Hematopoietic multipotent progenitor cell treated with erythropoietin and hydrocortisone succinate and interleukin-3 and kit ligand, for 4 days (in vitro differentiated cells): ENCODE data around the gene WDR49.

Experiments
- DNase-seq: peaks from one replicate; pipeline ENCODE4 v3.0.0-alpha.2; 2015

Gene WDR49

GRCh38 chr3:167483708-167484475 is 169.8 kb downstream of the WDR49 start:
- DNase-seq = no peak

DNA sequence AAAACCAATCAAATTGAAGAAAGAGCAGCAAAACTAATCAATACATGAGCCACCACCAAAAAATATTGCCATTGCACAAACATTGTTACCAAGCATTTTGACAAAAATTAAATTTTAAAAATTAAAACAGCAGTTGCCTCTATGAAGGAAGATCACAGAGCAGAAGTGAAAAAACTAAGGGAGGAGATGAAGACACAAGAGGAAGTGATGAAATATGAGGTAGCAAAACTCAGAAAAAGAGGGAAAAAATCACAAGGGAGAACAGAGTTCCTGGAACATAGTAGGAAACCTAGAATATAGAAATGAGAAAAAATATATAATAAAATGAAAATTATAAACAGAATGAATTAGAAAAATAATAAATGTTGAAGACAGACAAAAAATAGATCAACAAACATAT is 172.6 kb downstream of the WDR49 start:
- DNase-seq = no peak

- DNase-seq = no peak
Measured at GRCh38 chr3:167480748-167481147, 173.0 kb downstream of the WDR49 start.

DNA sequence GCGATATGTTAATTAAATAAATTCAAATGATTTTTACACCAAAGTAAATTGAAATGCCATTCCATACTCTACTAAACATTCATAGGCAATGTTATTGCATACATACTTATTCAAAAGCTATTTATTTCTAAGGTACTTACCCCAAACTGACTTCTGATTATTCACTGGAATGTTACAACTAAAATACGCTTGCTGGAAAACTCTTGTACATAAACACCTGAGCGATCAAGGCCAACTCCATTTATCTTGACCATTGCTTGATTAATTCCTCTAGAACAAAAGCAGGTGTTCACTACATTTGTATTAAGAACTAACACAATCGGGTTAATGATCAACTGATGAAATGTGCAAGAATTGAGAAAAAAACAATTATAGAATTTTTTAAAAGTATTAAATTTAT is 179.9 kb downstream of the WDR49 start, which contains the start of gene SERPINI2:
Gene SERPINI2, minus strand, starts transcription at position 180 of the 400 bp plus-strand sequence. CDS start 2,208 bp downstream, outside the sequence.
- no peak for DNase-seq

DNA sequence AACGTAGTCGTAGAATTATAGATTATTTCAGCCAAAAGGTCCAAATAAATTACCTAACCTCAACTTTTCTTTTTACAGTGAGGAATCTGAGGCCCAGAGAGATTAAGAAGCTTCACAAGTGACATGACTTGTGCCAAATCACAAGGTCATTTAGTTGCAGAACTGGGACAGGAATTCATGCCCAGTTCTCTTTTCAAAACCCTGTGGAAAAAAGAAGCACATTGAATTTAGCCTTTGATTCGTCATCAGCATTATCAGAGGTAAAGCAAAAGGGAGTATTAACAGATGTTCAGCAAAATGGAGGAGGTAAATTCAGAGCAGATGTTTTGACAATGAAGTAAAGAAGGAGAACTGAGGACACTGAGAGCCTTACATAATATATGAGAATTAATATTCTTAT is 184.4 kb downstream of the WDR49 start:
- no peak for DNase-seq

GRCh38 chr3:167467848-167468611 is 185.7 kb downstream of the WDR49 start:
- no peak for DNase-seq

DNA sequence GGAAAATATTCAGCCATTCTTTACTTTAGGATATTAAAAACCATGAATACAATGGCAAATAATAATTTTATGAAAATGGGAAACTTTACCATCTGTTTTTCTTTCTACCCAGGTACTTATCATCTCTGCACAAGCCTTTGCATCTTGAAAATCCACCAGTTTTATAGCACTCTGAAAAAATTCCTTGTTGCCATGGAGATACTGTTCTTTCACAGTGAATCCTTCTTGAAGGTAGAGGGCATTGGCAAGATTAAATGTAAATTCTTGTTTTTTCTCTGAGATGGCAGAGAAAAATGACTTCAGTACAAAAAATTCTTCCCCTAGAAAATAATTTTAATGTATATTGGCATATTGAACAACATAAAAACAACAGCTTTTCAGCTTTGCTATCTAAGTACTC is 186.8 kb downstream of the WDR49 start:
- DNase-seq = no peak

- no peak for DNase-seq
Measured at GRCh38 chr3:167456157-167456799, 197.5 kb downstream of the WDR49 start.

DNA sequence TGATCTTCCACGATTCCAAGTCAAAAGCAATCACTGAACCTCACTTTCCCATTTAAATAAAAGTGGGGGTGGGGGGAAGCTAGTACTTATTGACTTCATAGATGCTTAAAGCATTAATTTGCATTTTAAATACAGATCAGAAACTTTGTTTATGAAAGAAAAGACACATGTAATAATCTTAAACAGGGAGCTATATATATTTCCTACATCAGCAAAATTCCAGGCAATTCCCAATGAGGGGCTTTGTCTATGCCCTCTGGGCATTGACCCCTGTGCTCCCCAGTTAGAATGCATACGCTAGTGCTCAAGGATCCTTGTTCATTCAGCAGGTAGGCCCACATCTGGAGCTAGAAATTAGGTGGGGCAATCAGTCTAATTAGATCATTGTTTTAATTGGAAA is 199.9 kb downstream of the WDR49 start:
- DNase-seq = no peak

DNA sequence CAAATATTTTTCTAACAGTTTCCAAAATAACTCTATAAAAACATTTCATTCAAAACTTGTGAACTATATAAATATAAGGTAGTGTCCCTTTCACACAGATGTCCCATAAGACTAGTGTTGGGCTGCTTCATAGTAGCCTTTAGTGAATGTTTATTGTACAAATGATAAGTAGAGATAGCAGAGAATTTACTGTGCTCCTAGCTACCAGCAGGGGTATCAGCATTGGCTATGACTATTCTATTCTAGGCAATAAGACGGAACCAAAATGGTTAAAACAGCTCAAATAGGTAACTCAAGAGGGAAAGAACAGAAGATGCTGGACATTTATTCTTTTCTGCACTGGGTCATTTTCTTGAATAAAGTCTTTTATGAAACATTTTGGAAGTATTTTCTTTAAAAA is 202.5 kb downstream of the WDR49 start:
- DNase-seq = no peak

DNA sequence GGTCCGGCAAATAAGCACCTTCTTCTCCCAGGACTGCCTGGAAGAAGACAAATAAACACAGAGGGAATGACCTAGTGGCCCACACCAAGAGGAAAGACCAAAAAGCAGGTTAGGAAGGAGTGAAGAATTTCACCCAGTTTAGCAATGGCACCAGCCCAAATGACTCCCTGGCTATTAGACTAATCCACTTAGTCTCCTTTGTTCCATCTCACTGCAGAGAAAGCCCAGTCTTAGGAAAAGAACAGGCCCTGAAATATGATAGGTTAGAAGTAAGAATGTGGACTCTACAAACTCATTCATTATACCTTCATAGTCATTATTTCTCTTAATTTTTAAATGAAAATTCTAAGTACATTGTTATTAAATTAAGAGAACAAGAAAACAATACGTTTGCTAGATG is 203.1 kb downstream of the WDR49 start:
- DNase-seq = no peak

DNA sequence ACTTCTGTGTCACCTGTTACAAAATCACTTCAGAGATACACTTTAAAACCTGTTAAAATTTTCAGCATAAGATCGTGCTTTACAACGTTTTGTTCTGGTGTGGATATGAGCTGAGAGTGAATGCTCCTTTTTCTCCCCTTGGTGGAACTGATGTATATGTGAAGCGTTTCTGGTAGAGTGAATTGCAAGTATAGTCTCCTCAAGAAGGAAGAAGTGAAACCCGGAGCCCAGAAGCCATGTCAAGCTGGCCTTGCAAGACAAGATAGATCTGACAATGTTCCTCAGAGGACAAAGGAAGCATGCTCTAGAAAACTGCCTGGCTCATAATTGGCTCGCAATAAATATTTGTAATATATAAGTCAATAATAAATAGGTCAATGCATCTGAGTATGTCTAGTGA is 203.5 kb downstream of the WDR49 start:
- DNase-seq = no peak

- DNase-seq = no peak
Measured at GRCh38 chr3:167445491-167445890, 208.3 kb downstream of the WDR49 start.

DNA sequence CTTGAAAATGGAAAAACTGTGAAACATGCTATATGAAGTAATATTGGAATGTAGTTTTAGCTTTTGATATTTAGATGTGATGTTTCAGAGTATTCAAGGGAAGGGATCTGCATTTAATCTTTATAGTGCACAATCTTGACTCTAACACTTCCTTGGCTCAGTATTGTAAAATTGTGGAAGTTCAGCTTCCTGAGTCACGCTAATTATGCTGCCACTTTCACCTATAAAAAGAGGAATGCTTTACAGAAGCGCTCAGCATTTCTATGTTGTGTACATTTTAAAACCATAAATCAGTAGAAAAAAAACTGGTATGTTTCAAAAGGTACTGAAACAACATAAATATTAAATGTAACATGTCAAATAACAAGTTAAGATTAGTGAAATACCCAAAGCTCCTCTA is 212.5 kb downstream of the WDR49 start:
- no peak for DNase-seq

GRCh38 chr3:167437428-167438139 is 216.2 kb downstream of the WDR49 start:
- peak; percentile 12 for DNase-seq
